ENCODE measurements around the gene CAMKK2.
A peak's percentile ranks its signal among the peaks of the same experiment; 100 is the strongest.
"Not testable (repeated sequence)": the region's sequence is repeated elsewhere in the genome, so short reads cannot be mapped to it uniquely, and the experiment has no call there.

The CAMKK2 gene

DNA sequence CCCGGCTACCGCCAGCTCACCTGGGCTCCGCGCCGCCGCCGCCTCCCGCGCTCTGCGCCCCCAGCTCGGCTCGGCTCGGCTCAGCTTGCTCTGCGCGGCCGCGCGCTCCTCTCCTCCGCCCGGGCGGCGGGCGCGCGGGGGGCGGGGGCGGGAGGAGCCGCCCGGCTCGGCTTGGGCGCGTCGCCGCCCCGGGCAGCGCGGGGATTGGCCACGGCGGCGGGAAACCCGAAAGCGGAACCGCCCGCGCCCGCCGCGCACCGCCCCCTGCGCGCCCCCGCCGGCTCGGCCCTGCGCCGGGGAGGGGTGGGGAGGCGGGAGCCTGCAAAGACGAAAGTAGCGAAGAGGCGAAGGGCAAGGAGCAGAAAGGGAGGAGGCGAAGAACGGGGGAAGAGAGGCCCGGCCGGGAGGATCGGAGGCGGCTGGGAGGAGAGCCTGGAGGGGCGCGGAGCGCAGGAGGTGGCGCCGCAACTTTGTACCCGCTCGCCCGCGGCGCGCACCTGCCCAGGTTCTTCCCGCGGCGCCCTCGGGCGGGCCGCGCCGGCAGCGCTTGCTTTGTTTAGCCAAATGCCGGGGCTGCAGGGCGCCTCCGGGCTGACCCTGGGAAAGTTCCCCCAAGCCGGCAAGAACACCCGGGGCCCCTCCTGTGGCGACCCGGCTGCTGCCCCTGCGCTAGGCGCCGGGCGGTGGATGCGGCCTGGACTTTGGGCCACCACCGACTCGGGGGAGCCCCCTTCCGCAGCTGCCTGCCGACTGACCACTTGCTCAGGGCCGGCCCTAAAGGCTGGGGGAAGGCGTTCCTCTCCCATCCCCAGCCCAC is at the start of gene CAMKK2:
CAMKK2 (minus strand) TSS at position 92 of the 817 bp plus-strand sequence. CDS start 22,183 bp downstream, outside the sequence.
- peak within 1 kb of the TSS; percentile 33 for H3K27ac ChIP-seq
- DNase-seq (ENCODE audit: low read depth, low spot score): peak; percentile 12

DNA sequence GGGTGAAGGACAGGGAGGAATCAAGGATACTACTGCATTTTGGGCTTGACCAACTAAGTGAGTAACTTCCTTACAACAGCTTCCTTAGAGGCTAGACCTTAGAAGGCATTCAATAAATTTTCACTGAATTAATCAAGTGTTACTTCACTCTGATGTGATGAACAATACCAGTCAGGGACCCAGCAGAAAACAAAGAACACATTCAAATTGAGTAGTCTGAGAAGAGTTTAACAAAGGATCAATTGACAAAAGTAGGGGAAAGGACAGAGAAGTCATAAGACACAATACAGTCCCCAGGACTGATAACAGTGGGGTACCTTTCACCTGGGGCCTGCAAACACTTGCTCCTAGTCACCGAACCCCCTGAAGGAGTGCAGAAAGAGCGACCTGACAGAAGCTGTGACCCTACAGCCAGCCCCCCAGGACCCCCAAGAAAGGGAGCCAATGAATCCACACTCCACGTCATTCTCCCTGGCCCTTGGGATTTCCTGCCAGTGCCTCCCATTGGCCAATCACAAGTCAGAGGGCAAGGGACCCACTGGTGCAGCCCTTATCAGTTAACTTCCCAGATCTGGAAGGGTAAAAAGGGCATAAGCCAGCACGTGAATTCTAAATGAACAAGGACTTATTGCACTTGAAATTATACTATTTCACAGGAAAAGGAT is 48.8 kb upstream of the CAMKK2 start:
- H3K27ac ChIP-seq: no peak overlapping the region
- no peak for DNase-seq (ENCODE audit: low read depth, low spot score)

GRCh38 chr12:121344506-121344905 is 48.0 kb upstream of the CAMKK2 start:
- no peak for DNase-seq (ENCODE audit: low read depth, low spot score)

GRCh38 chr12:121337416-121337815 is 40.9 kb upstream of the CAMKK2 start:
- DNase-seq (ENCODE audit: low read depth, low spot score): no peak
- H3K27ac ChIP-seq: no peak overlapping the region

More at GRCh38 chr12:121344506-121344905, 48.0 kb upstream of the CAMKK2 start:
- H3K27ac ChIP-seq: no peak overlapping the region

DNA sequence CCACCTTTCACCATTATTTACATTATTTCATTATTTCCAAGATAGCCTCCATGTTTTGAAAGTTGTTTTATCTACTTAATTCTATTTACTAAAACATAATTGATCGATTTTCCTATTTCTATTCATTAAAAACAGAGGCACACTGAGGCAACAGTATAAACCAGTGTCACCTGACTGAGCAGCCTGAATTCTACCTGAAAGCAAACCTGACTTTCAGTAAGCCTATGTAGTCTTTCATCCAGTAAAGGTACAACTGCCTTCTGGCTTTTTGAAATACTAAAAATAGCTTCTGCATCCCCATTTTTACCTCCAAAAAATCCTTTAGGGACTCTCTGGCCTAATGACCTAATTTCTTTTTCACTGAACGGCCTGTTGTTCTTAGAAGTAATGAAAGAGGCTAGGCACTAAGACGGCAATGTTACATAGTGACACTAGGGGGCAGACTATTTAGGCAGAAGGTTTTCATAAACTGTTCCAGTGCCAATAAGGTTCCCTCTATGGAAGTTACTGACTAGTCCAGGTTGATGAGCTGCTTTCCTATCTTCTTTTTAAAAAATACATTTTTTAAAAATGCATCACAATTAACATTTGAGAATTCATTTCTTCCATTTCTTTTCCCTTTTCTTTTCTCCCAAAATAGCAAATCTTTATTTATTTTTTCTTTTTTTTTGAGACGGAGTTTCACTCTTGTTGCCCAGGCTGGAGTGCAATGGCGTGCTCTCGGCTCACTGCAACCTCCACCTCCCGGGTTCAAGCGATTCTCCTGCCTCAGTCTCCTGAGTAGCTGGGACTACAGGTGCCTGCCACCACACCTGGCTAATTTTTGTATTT is 38.2 kb upstream of the CAMKK2 start:
- H3K27ac ChIP-seq: no peak overlapping the region
- DNase-seq (ENCODE audit: low read depth, low spot score): peak; percentile 14

- no peak overlapping the region for H3K27ac ChIP-seq
- DNase-seq (ENCODE audit: low read depth, low spot score): peak; percentile 37
Measured at GRCh38 chr12:121333747-121334146, 37.2 kb upstream of the CAMKK2 start.

GRCh38 chr12:121331248-121331647 is 34.7 kb upstream of the CAMKK2 start:
- no peak overlapping the region for H3K27ac ChIP-seq
- no peak for DNase-seq (ENCODE audit: low read depth, low spot score)

DNA sequence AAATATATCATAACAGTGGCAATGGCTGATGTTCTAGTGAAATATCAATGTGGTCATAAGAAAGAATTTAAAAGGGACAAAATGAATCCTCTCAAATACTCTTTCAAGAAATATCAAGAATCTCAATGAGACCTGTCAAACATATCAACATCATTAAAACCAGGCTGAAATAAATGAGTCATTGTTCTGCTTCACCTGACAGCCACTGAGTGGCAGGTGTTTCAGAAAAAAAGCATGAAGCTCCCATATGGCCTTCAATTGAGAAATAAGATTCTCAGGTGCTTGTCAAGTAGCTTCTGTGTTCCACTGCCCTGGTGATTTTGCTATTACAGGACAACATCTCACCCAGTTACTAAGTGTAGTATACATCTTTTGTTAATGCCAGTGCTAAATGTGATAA is 34.2 kb upstream of the CAMKK2 start:
- no peak overlapping the region for H3K27ac ChIP-seq
- no peak for DNase-seq (ENCODE audit: low read depth, low spot score)

DNA sequence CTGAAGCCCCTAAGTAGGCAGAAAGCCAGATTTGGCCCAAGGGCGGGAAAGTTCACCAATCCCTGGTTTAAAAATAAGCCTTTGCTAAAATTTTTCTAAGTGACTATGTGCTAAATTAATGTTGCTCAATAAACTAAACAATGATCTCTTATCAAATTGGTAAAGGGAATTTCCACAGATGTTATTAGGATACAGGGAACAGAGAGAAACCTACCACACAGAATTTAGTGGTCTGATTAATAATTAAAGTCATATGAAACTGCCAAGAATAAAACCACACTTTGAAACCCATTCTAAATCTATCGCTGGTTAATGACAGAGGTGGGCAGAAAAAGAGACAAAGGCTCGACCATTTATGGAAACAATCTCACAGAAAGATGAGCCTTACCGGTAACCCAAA is 33.7 kb upstream of the CAMKK2 start:
- DNase-seq (ENCODE audit: low read depth, low spot score): no peak
- H3K27ac ChIP-seq: no peak overlapping the region

GRCh38 chr12:121328620-121329019 is 32.1 kb upstream of the CAMKK2 start:
- H3K27ac ChIP-seq: no peak overlapping the region
- no peak for DNase-seq (ENCODE audit: low read depth, low spot score)

DNA sequence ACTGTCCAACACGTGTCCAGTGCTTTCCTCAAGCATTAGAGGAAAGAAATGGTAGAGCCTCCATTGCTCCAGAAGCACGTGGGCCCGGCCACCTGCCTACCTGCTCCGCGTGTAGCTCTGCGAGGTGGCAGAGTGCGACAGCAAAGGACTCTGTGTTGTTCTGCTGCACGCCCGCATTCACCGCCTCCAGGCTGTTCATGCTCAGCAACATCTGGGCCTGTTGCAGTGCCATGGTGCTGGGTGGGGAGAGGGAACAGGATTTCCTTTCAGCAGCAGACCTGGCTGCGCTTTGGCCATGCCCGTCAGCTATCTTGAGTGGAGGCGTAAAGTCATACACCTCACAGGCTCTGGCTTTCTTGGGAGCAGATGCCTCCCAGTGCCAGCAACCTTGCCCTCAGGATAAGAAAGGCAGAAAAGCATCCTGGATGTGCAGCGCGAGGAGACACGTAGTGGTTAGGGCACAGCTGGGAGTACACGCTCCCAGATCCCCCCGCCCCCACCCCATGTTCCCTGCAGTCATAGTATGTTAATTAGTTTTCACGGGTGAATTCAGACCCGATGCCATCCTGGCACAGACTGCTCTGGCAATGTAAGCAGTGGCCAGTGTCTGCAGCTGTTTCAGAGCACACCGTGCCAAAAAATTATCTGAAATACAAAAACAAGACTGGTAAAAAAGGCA is 30.6 kb upstream of the CAMKK2 start:
- no peak for DNase-seq (ENCODE audit: low read depth, low spot score)
- H3K27ac ChIP-seq: no peak overlapping the region

GRCh38 chr12:121325922-121326396 is 29.4 kb upstream of the CAMKK2 start:
- H3K27ac ChIP-seq: peak overlapping the region; percentile 32
- DNase-seq (ENCODE audit: low read depth, low spot score): no peak

GRCh38 chr12:121323908-121324307 is 27.4 kb upstream of the CAMKK2 start:
- no peak overlapping the region for H3K27ac ChIP-seq
- no peak for DNase-seq (ENCODE audit: low read depth, low spot score)

- H3K27ac ChIP-seq: no peak overlapping the region
- no peak for DNase-seq (ENCODE audit: low read depth, low spot score)
Measured at GRCh38 chr12:121318121-121318520, 21.6 kb upstream of the CAMKK2 start.

DNA sequence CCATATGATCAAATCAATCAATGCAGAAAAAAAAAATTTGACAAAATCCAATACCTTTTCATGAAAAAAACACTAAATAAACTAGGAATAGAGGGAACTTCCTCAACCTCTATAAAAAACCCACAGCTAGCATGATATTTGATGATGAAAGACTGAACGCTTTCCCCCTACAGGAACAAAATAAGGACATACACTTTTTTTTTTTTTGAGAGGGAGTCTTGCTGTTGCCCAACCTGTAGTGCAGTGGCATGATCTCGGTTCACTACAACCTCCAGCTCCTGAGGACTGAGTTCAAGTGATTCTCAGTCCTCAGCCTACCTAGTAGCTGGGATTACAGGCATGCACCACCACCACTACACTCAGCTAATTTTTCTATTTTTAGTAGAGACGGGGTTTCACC is 17.9 kb upstream of the CAMKK2 start:
- DNase-seq (ENCODE audit: low read depth, low spot score): no peak
- no peak overlapping the region for H3K27ac ChIP-seq

GRCh38 chr12:121310231-121310630 is 13.7 kb upstream of the CAMKK2 start:
- H3K27ac ChIP-seq; DNase-seq (ENCODE audit: low read depth, low spot score): not testable (repeated sequence)

- H3K27ac ChIP-seq: not testable (repeated sequence)
Measured at GRCh38 chr12:121307397-121307796, 10.9 kb upstream of the CAMKK2 start.

DNA sequence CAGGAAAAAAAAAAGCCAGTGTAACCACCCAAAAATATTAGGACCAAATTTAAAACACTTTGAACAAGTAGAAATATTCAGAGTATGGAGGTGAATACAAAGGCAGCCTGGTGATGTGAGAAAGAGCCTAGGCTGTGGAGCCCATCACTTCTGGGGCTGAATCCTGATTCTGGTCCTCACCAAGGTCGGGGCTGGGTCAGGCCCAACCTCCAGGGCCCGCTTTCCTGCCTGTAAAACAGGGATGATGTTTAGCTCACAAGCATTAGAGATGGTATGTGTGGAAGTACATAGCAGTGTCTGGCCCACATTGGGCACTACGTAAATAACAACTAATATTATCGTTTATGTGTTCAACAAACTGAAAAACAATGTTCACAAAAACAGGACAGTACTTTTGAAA is 7.8 kb upstream of the CAMKK2 start:
- H3K27ac ChIP-seq: no peak overlapping the region
- DNase-seq (ENCODE audit: low read depth, low spot score): no peak

More at GRCh38 chr12:121307397-121307796, 10.9 kb upstream of the CAMKK2 start:
- DNase-seq (ENCODE audit: low read depth, low spot score): not testable (repeated sequence)

DNA sequence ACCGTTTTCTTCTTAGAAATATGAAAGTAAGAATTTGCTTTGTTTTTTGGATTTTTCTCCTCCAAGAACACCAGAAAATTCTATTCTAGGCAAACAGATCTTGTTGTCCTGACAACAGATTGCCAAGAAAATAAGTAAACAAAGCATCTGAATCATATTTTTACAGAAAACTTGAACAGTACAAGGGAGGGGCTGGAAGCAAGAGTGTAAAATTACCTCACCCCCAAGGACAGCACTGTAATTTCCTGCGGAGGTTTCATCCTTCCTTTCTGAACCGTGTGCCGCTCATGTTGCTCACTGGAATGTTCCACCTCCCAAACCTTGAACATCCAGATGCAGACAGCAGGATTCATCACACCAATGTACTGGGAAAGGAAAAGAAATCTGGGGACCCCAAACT is 5.4 kb upstream of the CAMKK2 start:
- DNase-seq (ENCODE audit: low read depth, low spot score): no peak
- no peak overlapping the region for H3K27ac ChIP-seq
